Neural cell (in vitro differentiated cells): ENCODE measurements around the gene SLC25A39. TPM values are rescaled to one million over a fixed set of nuclear protein-coding genes. Genes with fewer than 3 reads are reported as not detected.
"Not testable (repeated sequence)": the region's sequence is repeated elsewhere in the genome, so short reads cannot be mapped to it uniquely, and the experiment has no call there.

Experiments used
- H2AFZ ChIP-seq: fragments of 200-600, 300-800 bp; sonication (generic), shearing (Covaris generic); 2 replicates; pipeline ENCODE4 v1.6.0; 2014; ENCODE audit warnings: low read depth, mild to moderate bottlenecking, antibody characterized with exemption, low read length, moderate library complexity
- H3F3A ChIP-seq: fragments of 200-600 bp; shearing (Covaris generic); 2 replicates; pipeline ENCODE4 v1.6.1; 2016; ENCODE audit warnings: mild to moderate bottlenecking, moderate library complexity, mixed read lengths, antibody characterized with exemption, low read length; ENCODE audit not compliant: insufficient read depth, poor library complexity, severe bottlenecking
- H3K27ac ChIP-seq: fragments of 200-600, 300-800 bp; sonication (generic), shearing (Covaris generic); 2 replicates; pipeline ENCODE4 v1.5.1; 2014; ENCODE audit warnings: mild to moderate bottlenecking, low read length, moderate library complexity
- H3K27me3 ChIP-seq: fragments of 300-800, 200-600 bp; sonication (generic), shearing (Covaris generic); 2 replicates; pipeline ENCODE4 v1.6.0; 2014; ENCODE audit warnings: mild to moderate bottlenecking, low read depth, low read length, moderate library complexity; ENCODE audit not compliant: insufficient read depth
- H3K36me3 ChIP-seq: fragments of 300-800, 200-600 bp; sonication (generic), shearing (Covaris generic); 2 replicates; pipeline ENCODE4 v1.5.1; 2014; ENCODE audit warnings: mild to moderate bottlenecking, antibody characterized with exemption, low read length, moderate library complexity; ENCODE audit not compliant: insufficient read depth
- H3K4me2 ChIP-seq: fragments of 300-800, 200-600 bp; sonication (generic), shearing (Covaris generic); 2 replicates; pipeline ENCODE4 v1.6.0; 2014; ENCODE audit warnings: mild to moderate bottlenecking, low read length
- H3K4me3 ChIP-seq: fragments of 300-800, 200-600 bp; sonication (generic), shearing (Covaris generic); 2 replicates; pipeline ENCODE4 v1.5.1; 2014; ENCODE audit warnings: mild to moderate bottlenecking, low read length, moderate library complexity
- H3K79me2 ChIP-seq: fragments of 200-600 bp; shearing (Covaris generic); replicated peaks from 2 replicates; pipeline ENCODE4 v1.6.0; 2014; ENCODE audit warnings: mild to moderate bottlenecking, low read length, moderate library complexity; ENCODE audit not compliant: insufficient read depth
- H3K9ac ChIP-seq: fragments of 300-800, 200-600 bp; sonication (generic), shearing (Covaris generic); 2 replicates; pipeline ENCODE4 v1.6.1; 2016; ENCODE audit warnings: mild to moderate bottlenecking, low read length, mixed read lengths
- H3K9me2 ChIP-seq: fragments of 200-600 bp; shearing (Covaris generic); 2 replicates; pipeline ENCODE4 v1.6.1; 2016; ENCODE audit warnings: mild to moderate bottlenecking, low read length, mixed read lengths; ENCODE audit not compliant: insufficient read depth
- H3K9me3 ChIP-seq: fragments of 200-600, 300-800 bp; sonication (generic), shearing (Covaris generic); 2 replicates; pipeline ENCODE4 v1.6.1; 2016; ENCODE audit warnings: mild to moderate bottlenecking, mixed run types, low read length, moderate library complexity, mixed read lengths
- H4K20me1 ChIP-seq: fragments of 200-600 bp; shearing (Covaris generic); 2 replicates; pipeline ENCODE4 v1.6.1; 2016; ENCODE audit warnings: mild to moderate bottlenecking, mixed run types; ENCODE audit not compliant: insufficient read depth
- CTCF ChIP-seq: fragments of 450-650 bp; IDR thresholded peaks from 2 replicates; pipeline ENCODE4 v1.5.1; 2014; ENCODE audit warnings: antibody characterized with exemption, mild to moderate bottlenecking, moderate library complexity; ENCODE audit not compliant: poor library complexity, severe bottlenecking
- EP300 ChIP-seq: fragments of 450-650 bp; conservative IDR thresholded peaks from 2 replicates; pipeline ENCODE4 v1.6.1; 2014; ENCODE audit warnings: antibody characterized with exemption, mild to moderate bottlenecking, moderate library complexity; ENCODE audit not compliant: poor library complexity, severe bottlenecking
- POLR2AphosphoS5 ChIP-seq: IDR thresholded peaks from 2 replicates; pipeline ENCODE4 v1.6.1; 2012
- RAD21 ChIP-seq: fragments of 450-650 bp; conservative IDR thresholded peaks from 2 replicates; pipeline ENCODE4 v1.6.1; 2014; ENCODE audit warnings: antibody characterized with exemption, mild to moderate bottlenecking, moderate library complexity
- REST ChIP-seq: IDR thresholded peaks from 2 replicates; pipeline ENCODE4 v1.6.1; 2012; ENCODE audit warnings: borderline replicate concordance
- SMC3 ChIP-seq: fragments of 450-650 bp; conservative IDR thresholded peaks from 2 replicates; pipeline ENCODE4 v1.6.1; 2014; ENCODE audit warnings: antibody characterized with exemption, mild to moderate bottlenecking, moderate library complexity; ENCODE audit not compliant: poor library complexity
- polyA plus RNA-seq: library from polyadenylated mRNA; depleted of rRNA; stranded (reverse); fragments of >200 nt; gene quantifications from 2 replicates; pipeline ENCODE4 v1.2.3, GENCODE V29; 2014

Gene SLC25A39
- polyA plus RNA-seq, 1 donor from 2014 or later = 73.4 TPM

GRCh38 chr17:44348234-44348987 lies 23.8 kb upstream of the SLC25A39 start:
- no peaks in the 10 kb centered on the region for H3K27me3 ChIP-seq
- no peak overlapping the region for H3K9ac ChIP-seq
- no peak overlapping the region for H3K4me3 ChIP-seq
- no peaks in the 10 kb centered on the region for H3K36me3 ChIP-seq
- H4K20me1 ChIP-seq = peaks cover 4% of the 10 kb centered on the region
- no peaks in the 10 kb centered on the region for H3F3A ChIP-seq
- H3K79me2 ChIP-seq = no peaks in the 10 kb centered on the region
- no peaks in the 10 kb centered on the region for H3K9me3 ChIP-seq
- H3K4me2 ChIP-seq = no peak overlapping the region
- H3K9me2 ChIP-seq = no peaks in the 10 kb centered on the region
- no peak overlapping the region for H2AFZ ChIP-seq
- no peak overlapping the region for H3K27ac ChIP-seq
- TF ChIP-seq POLR2AphosphoS5 (no peak), EP300 (no peak), SMC3 (no peak), REST (no peak), CTCF (no peak), RAD21 (no peak)

GRCh38 chr17:44347206-44348055 lies 22.8 kb upstream of the SLC25A39 start:
- not testable (repeated sequence) for H3K9ac ChIP-seq, H4K20me1 ChIP-seq, H3K9me2 ChIP-seq, H3K79me2 ChIP-seq, H3K9me3 ChIP-seq, H3K4me3 ChIP-seq, H3K4me2 ChIP-seq, H2AFZ ChIP-seq, H3K27ac ChIP-seq, H3K27me3 ChIP-seq, H3F3A ChIP-seq, H3K36me3 ChIP-seq
